ENCODE results near the gene MBOAT1. TPM values are rescaled to one million over a fixed set of nuclear protein-coding genes. Genes with fewer than 3 reads are reported as not detected.

MBOAT1 gene
- total RNA-seq, 4 donors from 2014 or later, result 6.6 to 10.2 (median 7.0) TPM

DNA sequence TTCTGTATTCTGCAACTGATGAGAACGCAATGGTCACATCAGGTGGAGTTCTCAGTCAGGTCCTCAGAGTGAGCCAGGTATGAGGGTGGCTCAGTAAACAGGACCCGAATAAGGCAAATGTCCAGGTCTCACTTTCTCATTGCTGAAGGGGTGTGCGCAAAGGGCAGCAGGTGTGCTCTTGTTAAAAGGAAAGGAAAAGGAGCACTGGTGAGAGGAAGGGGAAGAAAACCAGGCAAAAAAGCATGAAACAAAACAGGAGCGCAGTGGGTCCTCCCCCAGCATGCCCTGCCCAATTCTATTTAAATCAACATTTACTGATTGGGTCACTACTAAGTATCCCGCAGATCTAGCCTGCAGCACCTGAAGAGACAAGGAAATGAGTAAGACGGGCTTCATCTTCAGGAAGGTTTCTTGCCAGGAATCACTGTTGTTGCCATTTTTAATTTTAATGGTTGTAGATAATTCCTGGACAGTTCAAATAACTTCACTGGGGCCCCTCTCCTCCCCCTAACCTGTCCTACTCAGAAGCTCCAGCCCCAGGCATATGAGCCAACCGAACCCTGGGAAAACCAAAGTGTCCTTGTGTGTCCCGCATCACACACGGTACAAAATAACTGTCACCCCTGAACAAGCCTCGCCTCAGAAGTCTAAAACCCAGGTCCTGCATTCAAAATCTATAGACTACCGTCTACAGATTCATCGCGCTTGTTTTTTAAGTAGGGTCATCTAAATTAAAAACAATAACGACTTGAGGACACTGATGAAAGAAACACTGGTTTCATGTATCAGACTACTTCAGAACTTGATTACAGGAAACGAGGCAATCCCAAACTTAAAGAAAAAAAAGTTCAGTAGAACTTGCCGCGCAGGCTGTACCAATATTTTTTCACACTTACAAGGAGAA is 980 bp downstream of the MBOAT1 start:
- DNase-seq (ENCODE audit: low spot score) (no peak), ATAC-seq (ENCODE audit: low FRiP score) (no peak)
- TF ChIP-seq, protein P1, sequence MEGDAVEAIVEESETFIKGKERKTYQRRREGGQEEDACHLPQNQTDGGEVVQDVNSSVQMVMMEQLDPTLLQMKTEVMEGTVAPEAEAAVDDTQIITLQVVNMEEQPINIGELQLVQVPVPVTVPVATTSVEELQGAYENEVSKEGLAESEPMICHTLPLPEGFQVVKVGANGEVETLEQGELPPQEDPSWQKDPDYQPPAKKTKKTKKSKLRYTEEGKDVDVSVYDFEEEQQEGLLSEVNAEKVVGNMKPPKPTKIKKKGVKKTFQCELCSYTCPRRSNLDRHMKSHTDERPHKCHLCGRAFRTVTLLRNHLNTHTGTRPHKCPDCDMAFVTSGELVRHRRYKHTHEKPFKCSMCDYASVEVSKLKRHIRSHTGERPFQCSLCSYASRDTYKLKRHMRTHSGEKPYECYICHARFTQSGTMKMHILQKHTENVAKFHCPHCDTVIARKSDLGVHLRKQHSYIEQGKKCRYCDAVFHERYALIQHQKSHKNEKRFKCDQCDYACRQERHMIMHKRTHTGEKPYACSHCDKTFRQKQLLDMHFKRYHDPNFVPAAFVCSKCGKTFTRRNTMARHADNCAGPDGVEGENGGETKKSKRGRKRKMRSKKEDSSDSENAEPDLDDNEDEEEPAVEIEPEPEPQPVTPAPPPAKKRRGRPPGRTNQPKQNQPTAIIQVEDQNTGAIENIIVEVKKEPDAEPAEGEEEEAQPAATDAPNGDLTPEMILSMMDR (IDR thresholded peaks at IDR 0.05), result no peak

DNA sequence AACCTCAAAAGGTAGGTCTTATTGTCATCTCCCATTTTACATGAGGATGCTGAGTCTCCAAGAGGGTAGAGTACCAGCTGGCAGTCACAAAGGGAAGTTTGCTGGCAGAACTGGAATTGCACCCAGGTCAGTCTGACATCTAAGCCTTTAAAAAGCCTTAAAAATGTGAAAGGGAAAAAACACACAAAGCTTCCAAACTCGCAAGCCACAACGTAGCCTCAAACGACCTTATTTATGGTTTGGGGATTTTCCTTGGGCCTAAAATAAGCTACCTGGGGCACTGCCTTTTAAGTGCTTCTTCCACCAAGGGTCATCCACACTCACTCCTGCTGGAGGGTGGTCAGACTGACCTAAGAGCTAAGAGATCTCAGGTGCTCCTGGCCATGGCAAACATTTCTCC is 2.1 kb downstream of the MBOAT1 start:
- TF ChIP-seq, protein P1 (IDR thresholded peaks at IDR 0.05), result no peak
- ATAC-seq (ENCODE audit: low FRiP score) (no peak), DNase-seq (ENCODE audit: low spot score) (no peak)

DNA sequence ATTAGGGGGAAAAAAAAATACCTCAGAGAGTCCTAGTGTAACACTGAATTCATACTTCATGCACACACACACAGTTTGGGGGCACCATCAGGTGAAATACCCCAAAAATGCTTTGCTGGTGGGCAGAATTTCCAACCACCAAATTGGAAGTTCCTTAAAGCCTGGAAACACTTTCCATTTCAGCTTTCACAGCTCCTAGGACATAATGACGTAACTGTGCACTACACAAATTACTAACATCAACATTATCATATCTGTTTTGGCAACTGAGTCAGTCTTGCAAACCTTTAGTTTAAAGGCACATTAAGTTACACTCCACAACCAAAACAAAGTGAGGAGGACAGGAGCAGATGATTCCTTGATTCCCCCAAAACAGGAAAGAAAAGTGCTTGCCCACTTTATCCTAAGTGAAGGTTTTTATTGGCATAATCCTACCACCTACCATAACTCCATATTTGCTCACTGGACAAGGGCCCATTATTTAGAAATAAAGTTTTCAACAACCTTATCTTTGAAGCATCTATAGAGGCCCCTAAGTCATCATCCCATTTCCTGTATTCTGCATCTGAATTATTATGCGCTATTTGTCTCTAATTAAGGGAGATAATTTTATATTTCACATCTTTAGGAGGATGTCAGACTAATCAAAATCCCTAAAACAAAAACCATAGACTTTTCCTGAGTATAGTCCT is 3.4 kb downstream of the MBOAT1 start:
- TF ChIP-seq, protein P1 (IDR thresholded peaks at IDR 0.05), result no peak
- DNase-seq (ENCODE audit: low spot score) (no peak), ATAC-seq (ENCODE audit: low FRiP score) (no peak)

DNA sequence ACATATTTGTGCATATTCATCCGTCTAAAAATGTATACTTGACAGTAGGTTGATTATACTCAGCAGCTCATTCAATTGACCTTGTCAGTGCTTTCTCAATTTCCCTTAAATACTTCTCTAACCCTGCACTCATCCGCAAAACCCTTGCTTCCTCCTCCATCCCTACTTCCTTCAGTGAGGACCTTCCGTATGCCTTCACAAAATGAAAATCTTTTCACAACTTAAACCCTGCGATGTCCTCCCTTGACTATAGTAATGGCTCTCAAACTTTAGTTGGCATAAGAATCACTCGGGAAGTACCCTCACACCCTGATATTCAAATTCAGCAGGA is 5.2 kb downstream of the MBOAT1 start:
- DNase-seq (ENCODE audit: low spot score), result no peak
- ATAC-seq (ENCODE audit: low FRiP score), result no peak

DNA sequence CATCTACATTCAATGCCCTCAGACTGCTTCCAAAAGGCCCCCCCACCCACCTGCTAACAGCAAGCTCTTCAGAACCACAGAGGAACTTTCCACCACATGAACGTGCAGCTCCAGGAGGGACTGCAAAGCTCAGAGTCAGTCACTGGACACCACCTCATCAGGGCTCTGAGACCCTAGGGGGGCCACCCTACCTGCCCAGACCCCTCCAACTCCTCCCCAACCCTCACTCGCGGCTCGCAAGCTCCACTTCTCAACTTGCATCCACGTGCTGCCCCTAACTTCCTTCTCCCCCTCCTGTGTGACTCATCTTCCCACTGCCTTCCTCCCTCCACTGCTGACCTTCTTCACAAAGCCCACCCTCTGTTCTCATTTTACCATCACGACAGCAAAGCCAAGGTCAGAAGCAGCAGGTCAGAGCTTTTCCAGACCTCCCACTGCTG is 6.5 kb downstream of the MBOAT1 start:
- ATAC-seq (ENCODE audit: low FRiP score) (no peak), DNase-seq (ENCODE audit: low spot score) (no peak)
- TF ChIP-seq, protein P1 (IDR thresholded peaks at IDR 0.05), result no peak

More for the DNA sequence above, 5.2 kb downstream of the MBOAT1 start:
- TF ChIP-seq, protein P1 (IDR thresholded peaks at IDR 0.05), result no peak

DNA sequence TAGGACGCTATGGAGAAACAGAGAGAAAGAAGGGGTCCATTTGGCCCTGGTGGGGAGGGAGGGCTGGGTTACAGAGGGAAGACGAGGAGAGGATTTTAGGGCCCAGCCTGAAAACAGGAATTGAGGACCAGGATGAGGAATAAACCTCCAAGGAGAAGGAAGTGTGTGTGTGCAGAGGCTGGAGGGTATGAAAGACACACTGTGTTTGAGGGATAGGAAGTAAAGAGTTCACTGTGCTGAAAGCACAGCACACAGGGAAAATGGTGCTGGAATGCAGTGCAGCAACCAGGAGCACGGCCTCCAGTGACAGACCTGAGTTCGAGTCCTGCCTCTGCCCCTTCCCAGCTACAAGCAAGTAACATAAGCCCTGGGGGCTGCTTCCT is 7.8 kb downstream of the MBOAT1 start:
- DNase-seq (ENCODE audit: low spot score), result no peak
- TF ChIP-seq, protein P1 (IDR thresholded peaks at IDR 0.05), result no peak
- no peak for ATAC-seq (ENCODE audit: low FRiP score)
